ENCODE data around the gene RBM18. TPM values are rescaled to one million over a fixed set of nuclear protein-coding genes. Genes with fewer than 3 reads are reported as not detected.

RBM18 gene
- total and polyA plus RNA-seq, 12 donors, result 6.0 to 47.6 (median 42.1) TPM

DNA sequence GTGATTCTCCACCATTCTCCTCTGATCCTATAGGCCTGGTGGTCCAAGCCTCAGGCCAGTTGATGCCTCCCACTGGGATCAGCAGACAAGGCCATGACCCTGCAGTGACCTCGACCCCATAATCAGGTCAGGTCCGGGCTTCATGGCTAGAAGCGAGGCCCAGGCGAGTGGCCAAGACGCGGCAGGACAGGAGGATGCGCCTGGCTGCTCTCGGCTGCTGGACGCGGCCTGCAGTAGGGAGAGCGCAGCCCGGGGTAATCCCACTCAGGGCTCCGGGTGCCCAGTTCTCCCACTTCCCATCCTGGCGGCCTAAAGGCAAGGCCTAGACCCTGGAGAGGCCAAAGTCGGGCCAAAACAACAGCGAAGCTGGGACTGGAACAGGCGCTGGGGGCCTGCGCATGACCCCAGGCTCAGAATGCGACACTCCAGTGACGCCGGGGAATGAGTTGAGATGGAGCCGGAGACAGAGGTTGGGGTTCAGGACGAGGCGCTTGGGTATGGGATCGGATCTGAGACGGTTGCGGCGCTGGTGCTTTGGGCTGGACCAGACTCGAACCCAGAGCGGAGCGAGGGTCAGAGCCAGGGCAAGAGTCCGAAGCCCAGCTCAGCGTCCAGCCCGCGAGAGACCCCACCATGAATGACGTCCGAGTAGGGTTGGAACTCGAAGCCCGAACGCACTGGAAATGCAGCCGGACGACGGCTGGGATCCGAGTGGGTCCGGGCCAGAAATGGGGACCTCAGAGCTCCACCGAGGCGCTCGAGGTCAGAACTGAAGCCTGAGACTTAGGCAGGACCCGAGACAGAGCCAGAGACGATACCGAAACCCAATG lies 39.1 kb downstream of the RBM18 start:
- TF ChIP-seq, protein P1, sequence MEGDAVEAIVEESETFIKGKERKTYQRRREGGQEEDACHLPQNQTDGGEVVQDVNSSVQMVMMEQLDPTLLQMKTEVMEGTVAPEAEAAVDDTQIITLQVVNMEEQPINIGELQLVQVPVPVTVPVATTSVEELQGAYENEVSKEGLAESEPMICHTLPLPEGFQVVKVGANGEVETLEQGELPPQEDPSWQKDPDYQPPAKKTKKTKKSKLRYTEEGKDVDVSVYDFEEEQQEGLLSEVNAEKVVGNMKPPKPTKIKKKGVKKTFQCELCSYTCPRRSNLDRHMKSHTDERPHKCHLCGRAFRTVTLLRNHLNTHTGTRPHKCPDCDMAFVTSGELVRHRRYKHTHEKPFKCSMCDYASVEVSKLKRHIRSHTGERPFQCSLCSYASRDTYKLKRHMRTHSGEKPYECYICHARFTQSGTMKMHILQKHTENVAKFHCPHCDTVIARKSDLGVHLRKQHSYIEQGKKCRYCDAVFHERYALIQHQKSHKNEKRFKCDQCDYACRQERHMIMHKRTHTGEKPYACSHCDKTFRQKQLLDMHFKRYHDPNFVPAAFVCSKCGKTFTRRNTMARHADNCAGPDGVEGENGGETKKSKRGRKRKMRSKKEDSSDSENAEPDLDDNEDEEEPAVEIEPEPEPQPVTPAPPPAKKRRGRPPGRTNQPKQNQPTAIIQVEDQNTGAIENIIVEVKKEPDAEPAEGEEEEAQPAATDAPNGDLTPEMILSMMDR (IDR thresholded peaks at IDR 0.05), result no peak
- ATAC-seq (no peak), DNase-seq (no peak)
- H3K4me1 ChIP-seq, result peaks cover 7 to 50% (median 32%) of the 10 kb centered on the region in 9 donors
- H3K27me3 ChIP-seq, result peaks cover 29 to 100% (median 98%) of the 10 kb centered on the region in 7 donors
- no peaks in the 10 kb centered on the region for H3K36me3 ChIP-seq
- H3K9me3 ChIP-seq, result no peaks in the 10 kb centered on the region
- intact Hi-C loops (cut with DNase I), result loop anchor here in 1 of 10 donors (10.0 kb wide), 1 partner anchor 119 kb away; no protein-coding TSS in a partner anchor
- H3K27ac ChIP-seq, result no peak overlapping the region
- H3K4me3 ChIP-seq, result peak overlapping the region in 8 of 10 donors; percentile 2 to 62 (median 44)
- WGBS, 2 donors, result 30 to 48% methylated on average over 51 of the region's 51 CpGs

DNA sequence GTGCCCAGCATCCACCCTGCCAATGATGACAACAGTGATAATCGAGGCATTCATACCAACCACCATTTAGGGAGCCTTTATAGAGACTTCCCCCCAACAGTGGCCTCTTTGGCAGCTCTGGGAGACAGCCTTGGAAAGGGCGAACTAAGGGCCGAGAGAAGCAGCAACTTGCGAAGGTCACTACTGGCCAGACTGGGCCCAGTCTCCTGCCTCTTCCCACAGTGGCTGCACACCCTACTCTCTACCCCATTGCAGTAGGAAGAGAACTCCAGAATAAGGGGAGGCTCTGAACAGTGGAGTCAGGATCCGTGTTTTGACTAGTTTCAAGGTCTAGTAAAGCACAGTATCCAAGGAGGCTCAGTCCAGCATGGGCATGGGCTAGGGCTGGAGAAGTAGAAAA lies 41.2 kb downstream of the RBM18 start:
- Histone ChIP-seq H3K36me3 (no peaks in the 10 kb centered on the region), H3K9me3 (no peaks in the 10 kb centered on the region), H3K27me3 (peaks cover 30 to 100% (median 99%) of the 10 kb centered on the region in 7 donors), H3K4me3 (no peak overlapping the region), H3K27ac (no peak overlapping the region), H3K4me1 (peaks cover 13 to 71% (median 52%) of the 10 kb centered on the region in 9 donors)
- intact Hi-C loops (cut with DNase I), result loop anchor here in 1 of 10 donors (10.0 kb wide), 1 partner anchor 121 kb away; no protein-coding TSS in a partner anchor
- no peak for ATAC-seq
- TF ChIP-seq, protein P1 (IDR thresholded peaks at IDR 0.05), result no peak
- DNase-seq, result no peak
- 81 to 82% methylated on average over 5 of the region's 5 CpGs for WGBS, 2 donors

DNA sequence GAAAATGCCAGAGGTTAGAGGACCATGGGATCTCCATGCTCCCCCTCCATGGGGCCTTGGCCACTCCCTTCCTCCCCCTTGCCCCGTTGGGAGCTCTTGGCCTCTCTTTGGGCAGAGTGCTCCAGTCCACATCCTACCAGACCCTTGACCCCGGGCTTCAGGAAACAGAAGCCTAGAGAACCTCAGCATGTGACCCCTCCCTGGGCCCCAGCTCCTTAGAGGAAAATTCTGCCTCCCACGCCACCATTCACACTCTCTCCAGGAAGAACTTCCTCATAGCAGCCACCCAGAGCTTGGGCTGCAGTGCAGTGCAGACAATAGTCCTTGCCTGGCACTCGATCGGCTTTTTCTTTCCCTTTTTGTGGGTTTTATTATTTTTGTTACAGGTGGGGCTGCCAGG lies 41.8 kb downstream of the RBM18 start:
- Histone ChIP-seq H3K4me1 (peaks cover 13 to 73% (median 46%) of the 10 kb centered on the region in 9 donors), H3K4me3 (no peak overlapping the region), H3K27me3 (peaks cover 24 to 100% (median 99%) of the 10 kb centered on the region in 7 donors), H3K9me3 (no peaks in the 10 kb centered on the region), H3K27ac (no peak overlapping the region), H3K36me3 (no peaks in the 10 kb centered on the region)
- intact Hi-C loops (cut with DNase I), result loop anchor here in 1 of 10 donors (10.0 kb wide), 1 partner anchor 122 kb away; no protein-coding TSS in a partner anchor
- 27 to 31% methylated on average over 5 of the region's 5 CpGs for WGBS, 2 donors
- no peak for DNase-seq
- TF ChIP-seq, protein P1 (IDR thresholded peaks at IDR 0.05), result no peak
- ATAC-seq, result peak in 2 of 8 donors; percentile 23 to 24

DNA sequence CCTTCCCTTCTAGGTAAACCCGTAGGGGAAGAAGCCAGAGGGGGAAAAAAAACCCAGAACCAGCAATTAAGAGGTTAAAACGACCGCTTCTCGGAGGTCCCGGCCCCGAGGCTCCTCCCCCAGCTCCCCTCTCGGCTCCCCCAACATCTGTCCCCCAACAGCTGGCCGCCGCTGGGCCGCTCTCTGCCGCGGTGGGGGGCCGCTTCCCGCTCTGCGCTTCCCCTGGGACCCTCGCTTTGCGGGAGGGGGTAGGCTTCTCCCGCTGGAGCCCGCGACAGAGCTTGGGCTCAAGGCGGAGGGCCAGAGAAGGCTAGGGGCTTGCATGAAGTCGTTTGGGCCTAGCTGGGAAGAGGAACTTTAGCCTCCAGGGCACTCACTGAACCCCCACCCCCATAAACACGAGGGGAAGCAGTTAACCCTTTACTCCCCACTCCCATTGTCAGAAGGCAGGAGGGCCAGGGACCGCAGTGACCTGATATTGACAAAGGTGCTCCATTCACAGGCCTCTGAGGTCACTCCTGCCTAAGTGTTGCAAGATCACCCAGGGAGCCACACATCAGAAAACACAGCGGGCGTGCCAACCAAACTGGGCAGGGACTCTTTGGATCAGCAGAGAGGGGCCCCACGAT lies 43.3 kb downstream of the RBM18 start:
- DNase-seq, result no peak
- H3K27me3 ChIP-seq, result peaks cover 19 to 100% (median 99%) of the 10 kb centered on the region in 7 donors
- 20 to 27% methylated on average over 27 of the region's 27 CpGs for WGBS, 2 donors
- intact Hi-C loops (cut with DNase I), result loop anchor here in 1 of 10 donors (10.0 kb wide), 1 partner anchor 124 kb away; no protein-coding TSS in a partner anchor
- no peaks in the 10 kb centered on the region for H3K9me3 ChIP-seq
- TF ChIP-seq, protein P1 (IDR thresholded peaks at IDR 0.05), result no peak
- no peak overlapping the region for H3K27ac ChIP-seq
- ATAC-seq, result no peak
- no peaks in the 10 kb centered on the region for H3K36me3 ChIP-seq
- peaks cover 13 to 66% (median 33%) of the 10 kb centered on the region in 9 donors for H3K4me1 ChIP-seq
- H3K4me3 ChIP-seq, result no peak overlapping the region

All from heart right ventricle (tissue), 16 donors.